GM10266 (cell line): ENCODE measurements around the gene MAB21L4.

Experiments used
- DNase-seq: peaks from one replicate; pipeline ENCODE4 v3.0.0; 2012; ENCODE audit errors: extremely low spot score
- CTCF ChIP-seq: IDR thresholded peaks from 2 replicates; pipeline ENCODE4 v1.5.1; 2012; ENCODE audit warnings: mild to moderate bottlenecking, low read depth; ENCODE audit not compliant: control insufficient read depth, insufficient read depth; ENCODE audit errors: missing control alignments

The MAB21L4 gene

GRCh38 chr2:240894836-240895558 is 959 bp downstream of the MAB21L4 start:
- DNase-seq = no peak
- TF ChIP-seq CTCF = no peak

DNA sequence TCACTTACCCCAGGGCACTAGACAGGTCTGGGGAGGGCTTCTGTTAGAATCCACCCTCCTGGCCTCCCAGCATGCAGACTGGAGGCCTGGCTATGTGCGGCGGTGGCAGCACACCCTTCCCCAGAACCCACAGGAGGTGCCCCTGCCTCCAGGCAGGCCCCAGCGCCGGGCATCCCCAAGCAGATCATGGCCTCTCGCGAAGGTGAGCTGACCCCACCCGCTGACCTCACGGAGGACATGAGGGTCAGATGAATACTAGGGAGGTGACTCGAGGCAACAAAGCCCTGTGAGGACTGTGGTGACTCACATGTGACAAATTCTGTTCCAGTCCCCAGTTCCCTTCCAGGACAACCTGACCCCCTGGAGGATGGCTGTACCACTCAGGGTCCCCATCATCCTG is 1.9 kb downstream of the MAB21L4 start:
- no peak for DNase-seq
- no peak for TF ChIP-seq CTCF

DNA sequence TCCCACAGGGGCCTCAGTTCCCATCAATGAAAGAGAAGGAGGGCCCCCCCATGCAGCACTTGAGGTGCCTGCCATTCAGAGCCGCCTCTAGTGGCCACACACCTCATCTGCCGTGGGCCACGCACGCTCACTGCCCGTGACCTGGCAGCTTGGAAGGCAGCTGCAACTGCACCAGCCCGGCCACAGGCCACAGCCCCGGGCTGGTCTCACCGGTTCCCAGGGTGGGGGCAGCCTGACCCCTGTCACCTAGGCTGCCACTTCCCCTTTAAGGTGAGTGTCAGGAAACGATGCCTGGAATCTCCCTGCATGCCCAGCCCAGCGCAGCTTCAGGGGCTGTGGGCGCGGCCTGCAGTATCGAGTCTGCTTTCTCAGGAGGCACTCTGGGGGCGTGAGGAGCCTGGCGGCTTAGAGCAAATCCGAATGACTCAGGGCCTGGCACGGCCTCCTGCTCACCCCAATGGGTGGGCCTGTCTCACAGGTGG is 2.6 kb downstream of the MAB21L4 start:
- no peak for TF ChIP-seq CTCF
- peak; percentile 64 for DNase-seq

DNA sequence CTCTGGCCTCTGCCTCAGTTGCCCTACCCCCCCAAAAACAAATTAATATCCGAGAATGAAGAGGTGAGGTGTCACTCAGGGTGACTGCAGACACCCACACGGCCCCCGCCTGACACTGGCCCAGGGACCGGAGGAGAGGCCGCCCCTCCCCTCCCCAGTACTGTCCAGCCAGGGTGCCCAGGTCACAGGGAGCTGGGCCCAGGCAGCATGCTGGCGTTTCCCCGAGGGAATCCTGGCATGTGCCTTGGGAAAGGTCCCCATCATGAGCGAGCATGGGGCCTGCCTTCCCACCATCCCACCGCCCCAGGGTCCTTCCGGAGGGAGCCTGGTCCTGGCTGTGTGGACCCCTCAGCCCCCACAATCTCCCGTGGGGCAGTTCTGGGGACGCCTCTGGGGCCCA is 3.0 kb downstream of the MAB21L4 start:
- no peak for DNase-seq
- TF ChIP-seq CTCF = no peak

GRCh38 chr2:240892356-240892755 is 3.6 kb downstream of the MAB21L4 start:
- DNase-seq = no peak
- TF ChIP-seq CTCF = no peak

DNA sequence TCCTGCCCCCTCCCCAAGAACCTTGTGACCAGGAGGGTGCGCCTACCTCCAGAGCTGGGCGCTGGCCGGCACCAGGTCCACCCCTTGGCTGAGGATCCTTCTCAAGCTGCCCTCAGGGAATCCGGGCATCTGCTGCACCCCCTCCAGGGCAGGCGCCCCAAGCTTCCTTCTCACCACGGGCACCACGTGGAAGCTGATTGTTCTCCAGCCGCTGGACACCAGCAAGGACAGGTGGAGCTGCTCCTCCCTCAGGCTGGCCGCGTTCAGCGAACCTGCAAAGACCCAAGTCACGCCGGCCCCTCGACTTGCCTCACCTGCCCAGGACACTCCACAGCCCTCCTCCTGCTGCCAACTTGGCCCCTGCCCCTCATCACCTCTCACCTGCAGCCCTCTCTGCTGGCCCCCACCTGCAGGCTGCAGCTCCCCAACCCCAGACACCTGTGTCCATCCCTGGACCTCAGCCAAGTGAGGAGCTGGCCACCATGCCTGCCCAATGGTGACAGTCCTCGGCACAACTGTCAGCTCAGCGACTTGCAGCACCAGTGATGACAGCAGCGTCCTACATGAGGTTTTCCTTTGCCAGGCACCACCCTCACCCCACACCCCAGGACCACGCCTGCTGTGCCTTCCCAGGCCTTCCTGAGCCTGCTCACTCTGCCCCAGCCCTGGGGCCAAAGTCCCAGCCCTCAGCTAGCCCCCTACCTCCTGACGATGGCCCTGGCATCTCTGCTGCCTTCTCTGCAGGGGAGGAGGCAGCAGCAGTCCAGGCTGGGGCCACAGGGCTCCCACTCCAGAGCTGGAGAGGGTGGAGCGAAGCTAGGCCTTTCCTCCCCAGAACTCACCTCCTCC is 4.2 kb downstream of the MAB21L4 start:
- DNase-seq = no peak
- no peak for TF ChIP-seq CTCF

DNA sequence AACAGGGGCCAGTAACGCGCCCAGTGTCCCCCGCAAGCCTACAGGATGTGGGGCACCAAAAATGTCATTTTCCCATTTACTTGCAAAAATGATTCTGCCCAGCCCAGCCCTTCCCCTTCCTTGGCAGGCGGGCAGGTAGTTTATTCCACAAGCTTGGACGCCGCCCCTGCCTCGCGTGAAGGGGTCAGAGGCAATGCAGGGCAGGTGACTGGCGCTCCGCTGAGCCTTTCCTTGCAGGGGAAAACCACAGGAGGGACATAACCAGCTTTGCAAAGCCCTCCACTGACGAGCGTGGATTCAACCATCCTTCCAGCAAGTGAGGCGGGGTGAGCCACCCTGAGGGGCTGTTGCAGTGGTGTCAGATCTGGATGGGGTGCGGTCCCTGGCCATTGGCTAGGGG is 5.3 kb downstream of the MAB21L4 start:
- DNase-seq = no peak
- no peak for TF ChIP-seq CTCF
